ENCODE data around the gene HIPK3. TPM values are rescaled to one million over a fixed set of nuclear protein-coding genes. Genes with fewer than 3 reads are reported as not detected.

Gene HIPK3
- total RNA-seq, 1 donor from 2014 or later, result 138 TPM

- Histone ChIP-seq H3K27me3 (ENCODE audit: low read depth) (peaks cover 4% of the 10 kb centered on the region), H3K4me3 (no peak overlapping the region), H3K36me3 (no peaks in the 10 kb centered on the region), H3K27ac (no peak overlapping the region), H3K4me1 (no peaks in the 10 kb centered on the region), H3K9me3 (no peaks in the 10 kb centered on the region)
- no peak for ATAC-seq
- intact Hi-C loops (cut with DNase I), result no loop called here
- TF ChIP-seq CTCF (IDR thresholded peaks at IDR 0.05), result no peak
- no peak for DNase-seq
Measured at GRCh38 chr11:33396361-33396760, 139.2 kb downstream of the HIPK3 start.

- no peaks in the 10 kb centered on the region for H3K9me3 ChIP-seq
- no peak for ATAC-seq
- no peak overlapping the region for H3K27ac ChIP-seq
- no peak for DNase-seq
- H3K27me3 ChIP-seq (ENCODE audit: low read depth), result peaks cover 4% of the 10 kb centered on the region
- TF ChIP-seq CTCF (IDR thresholded peaks at IDR 0.05), result no peak
- H3K36me3 ChIP-seq, result no peaks in the 10 kb centered on the region
- no peak overlapping the region for H3K4me3 ChIP-seq
- H3K4me1 ChIP-seq, result no peaks in the 10 kb centered on the region
- intact Hi-C loops (cut with DNase I), result no loop called here
Measured at GRCh38 chr11:33399421-33399820, 142.2 kb downstream of the HIPK3 start.

- intact Hi-C loops (cut with DNase I), result no loop called here
- Histone ChIP-seq H3K36me3 (no peaks in the 10 kb centered on the region), H3K27ac (no peak overlapping the region)
Measured at GRCh38 chr11:33402066-33402465, 144.9 kb downstream of the HIPK3 start.

GRCh38 chr11:33403344-33403743 lies 146.2 kb downstream of the HIPK3 start:
- intact Hi-C loops (cut with DNase I), result no loop called here
- no peak overlapping the region for H3K4me3 ChIP-seq
- DNase-seq (no peak), ATAC-seq (no peak)
- no peak for TF ChIP-seq CTCF (IDR thresholded peaks at IDR 0.05)
- H3K36me3 ChIP-seq, result no peaks in the 10 kb centered on the region
- no peaks in the 10 kb centered on the region for H3K9me3 ChIP-seq
- H3K27ac ChIP-seq, result no peak overlapping the region
- no peaks in the 10 kb centered on the region for H3K4me1 ChIP-seq
- H3K27me3 ChIP-seq (ENCODE audit: low read depth), result peaks cover 4% of the 10 kb centered on the region

More at GRCh38 chr11:33402066-33402465, 144.9 kb downstream of the HIPK3 start:
- DNase-seq (no peak), ATAC-seq (no peak)
- H3K4me3 ChIP-seq, result no peak overlapping the region
- H3K27me3 ChIP-seq (ENCODE audit: low read depth), result peaks cover 4% of the 10 kb centered on the region
- no peaks in the 10 kb centered on the region for H3K4me1 ChIP-seq
- H3K9me3 ChIP-seq, result no peaks in the 10 kb centered on the region
- TF ChIP-seq CTCF (IDR thresholded peaks at IDR 0.05), result no peak

- intact Hi-C loops (cut with DNase I), result no loop called here
- no peaks in the 10 kb centered on the region for H3K36me3 ChIP-seq
- no peaks in the 10 kb centered on the region for H3K4me1 ChIP-seq
- no peaks in the 10 kb centered on the region for H3K27me3 ChIP-seq (ENCODE audit: low read depth)
- ATAC-seq (no peak), DNase-seq (no peak)
- no peaks in the 10 kb centered on the region for H3K9me3 ChIP-seq
- H3K4me3 ChIP-seq, result no peak overlapping the region
- H3K27ac ChIP-seq, result no peak overlapping the region
- TF ChIP-seq CTCF (IDR thresholded peaks at IDR 0.05), result no peak
Measured at GRCh38 chr11:33405834-33406602, 148.8 kb downstream of the HIPK3 start.

Other genes starting within 250 kb of the HIPK3 start
- gene DEPDC7, start 241.5 kb upstream of the HIPK3 start, total RNA-seq, result 0.71 TPM
- gene TCP11L1, start 217.8 kb upstream of the HIPK3 start, total RNA-seq, result 18.1 TPM
- 20.4 TPM for gene CSTF3, start 95.9 kb upstream of the HIPK3 start, total RNA-seq
- gene KIAA1549L, start 118.7 kb downstream of the HIPK3 start, total RNA-seq, result 0.18 TPM